Upper lobe of left lung (tissue), 4 donors: ENCODE results near the gene RAB37.

ENCODE experiments used
- POLR2A ChIP-seq, 4 donors: fragments of 450-650 bp; IDR thresholded peaks; one replicate each; pipeline ENCODE4 v1.5.1; 2016 to 2017; ENCODE audit warnings: antibody characterized with exemption in 4 of 4, mild to moderate bottlenecking in 2 of 4
- POLR2AphosphoS5 ChIP-seq, 2 donors: sonication (generic); formaldehyde crosslinking; IDR thresholded peaks; one replicate each; pipeline ENCODE4 v1.5.1; 2017; ENCODE audit warnings: antibody characterized with exemption in 2 of 2
- TF ChIP-seq, protein P1 (sequence below), 6 experiments: fragments of 450-650 bp in 4 of 6; fragments of 200-600 bp in 2 of 6; sonication (generic) in 2 of 6; IDR thresholded peaks; one replicate each; pipeline ENCODE4 v1.5.1; 2016 to 2019; ENCODE audit warnings: antibody characterized with exemption in 6 of 6

GRCh38 chr17:74732042-74732867, 4.8 kb upstream of the RAB37 start:
- TF ChIP-seq POLR2A (IDR thresholded peaks at IDR 0.05) (no peak), POLR2AphosphoS5 (IDR thresholded peaks at IDR 0.05) (no peak)
- TF ChIP-seq, protein P1, sequence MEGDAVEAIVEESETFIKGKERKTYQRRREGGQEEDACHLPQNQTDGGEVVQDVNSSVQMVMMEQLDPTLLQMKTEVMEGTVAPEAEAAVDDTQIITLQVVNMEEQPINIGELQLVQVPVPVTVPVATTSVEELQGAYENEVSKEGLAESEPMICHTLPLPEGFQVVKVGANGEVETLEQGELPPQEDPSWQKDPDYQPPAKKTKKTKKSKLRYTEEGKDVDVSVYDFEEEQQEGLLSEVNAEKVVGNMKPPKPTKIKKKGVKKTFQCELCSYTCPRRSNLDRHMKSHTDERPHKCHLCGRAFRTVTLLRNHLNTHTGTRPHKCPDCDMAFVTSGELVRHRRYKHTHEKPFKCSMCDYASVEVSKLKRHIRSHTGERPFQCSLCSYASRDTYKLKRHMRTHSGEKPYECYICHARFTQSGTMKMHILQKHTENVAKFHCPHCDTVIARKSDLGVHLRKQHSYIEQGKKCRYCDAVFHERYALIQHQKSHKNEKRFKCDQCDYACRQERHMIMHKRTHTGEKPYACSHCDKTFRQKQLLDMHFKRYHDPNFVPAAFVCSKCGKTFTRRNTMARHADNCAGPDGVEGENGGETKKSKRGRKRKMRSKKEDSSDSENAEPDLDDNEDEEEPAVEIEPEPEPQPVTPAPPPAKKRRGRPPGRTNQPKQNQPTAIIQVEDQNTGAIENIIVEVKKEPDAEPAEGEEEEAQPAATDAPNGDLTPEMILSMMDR (IDR thresholded peaks at IDR 0.05) = no peak
